Sciatic nerve (tissue), 2 donors: ENCODE results near the gene HMBS. TPM values are rescaled to one million over a fixed set of nuclear protein-coding genes. Genes with fewer than 3 reads are reported as not detected.
A peak's percentile ranks its signal among the peaks of the same experiment; 100 is the strongest.
"Not testable (repeated sequence)": the region's sequence is repeated elsewhere in the genome, so short reads cannot be mapped to it uniquely, and the experiment has no call there.

Experiments
- ATAC-seq: fragments of 200-7000 bp; cut with Tn5 transposase; one replicate; pipeline ENCODE4 v1.9.1; 2020; ENCODE audit warnings: mild to moderate bottlenecking, moderate library complexity
- DNase-seq: peaks from one replicate; pipeline ENCODE4 v3.0.0-alpha.2; 2020; ENCODE audit warnings: low spot score
- intact Hi-C: fragments of 100-400 bp; cut with DNase I; formaldehyde crosslinking; loops from one replicate; pipeline ENCODE4 v1.14.2; 2022
- total RNA-seq: library from RNA; stranded (reverse); fragmentation: NEBNext Ultra II Directional; extraction: Animal tissue kit (Norgen Biotek cat#: 25700); gene quantifications from one replicate; pipeline ENCODE4 v1.2.1, GENCODE V29; 2021
- donor health status: DM: no; HTN: no; CAD: no.
- donor health status: DM: no; HTN: no; CAD: no.

HMBS gene
- 10.7 TPM for total RNA-seq

GRCh38 chr11:119084663-119085436, at the start of gene HMBS:
HMBS (plus strand) TSS chr11:119084881; CDS start chr11:119085034, 153 bp downstream.
- peak; percentile 95 for DNase-seq
- peak; percentile 98 for ATAC-seq
- intact Hi-C loops, result no loop called here

- DNase-seq, result no peak
- intact Hi-C loops, result no loop called here
- ATAC-seq, result no peak
Measured at GRCh38 chr11:119038884-119039283, 45.8 kb upstream of the HMBS start.

- ATAC-seq, DNase-seq, intact Hi-C loops: not testable (repeated sequence)
Measured at GRCh38 chr11:119039471-119039870, 45.2 kb upstream of the HMBS start.

- DNase-seq (no peak), ATAC-seq (no peak)
- intact Hi-C loops, result no loop called here
Measured at GRCh38 chr11:119041821-119042514, 42.7 kb upstream of the HMBS start.

- DNase-seq (no peak), ATAC-seq (no peak)
- intact Hi-C loops, result no loop called here
Measured at GRCh38 chr11:119042927-119043326, 41.8 kb upstream of the HMBS start.

- intact Hi-C loops, result no loop called here
- DNase-seq, result no peak
- no peak for ATAC-seq
Measured at GRCh38 chr11:119044708-119045107, 40.0 kb upstream of the HMBS start.

GRCh38 chr11:119046489-119046888, 38.2 kb upstream of the HMBS start:
- ATAC-seq, result no peak
- intact Hi-C loops, result no loop called here
- DNase-seq, result no peak

GRCh38 chr11:119047205-119047604, 37.5 kb upstream of the HMBS start:
- intact Hi-C loops, result no loop called here
- ATAC-seq (no peak), DNase-seq (no peak)

- intact Hi-C loops, result no loop called here
- ATAC-seq (no peak), DNase-seq (no peak)
Measured at GRCh38 chr11:119048644-119049043, 36.0 kb upstream of the HMBS start.

GRCh38 chr11:119049081-119049480, 35.6 kb upstream of the HMBS start:
- no peak for DNase-seq
- intact Hi-C loops, result no loop called here
- ATAC-seq, result no peak

- ATAC-seq, result no peak
- intact Hi-C loops, result no loop called here
Measured at GRCh38 chr11:119051440-119052162, 33.1 kb upstream of the HMBS start.

GRCh38 chr11:119052163-119052814, 32.4 kb upstream of the HMBS start:
- DNase-seq (no peak), ATAC-seq (no peak)
- intact Hi-C loops, result no loop called here

More at GRCh38 chr11:119051440-119052162, 33.1 kb upstream of the HMBS start:
- no peak for DNase-seq

- DNase-seq, result no peak
- intact Hi-C loops, result no loop called here
- ATAC-seq, result no peak
Measured at GRCh38 chr11:119054418-119054817, 30.3 kb upstream of the HMBS start.

- intact Hi-C loops, result no loop called here
- DNase-seq, result no peak
- no peak for ATAC-seq
Measured at GRCh38 chr11:119055901-119056300, 28.8 kb upstream of the HMBS start.

GRCh38 chr11:119056421-119056999, 28.2 kb upstream of the HMBS start:
- intact Hi-C loops, result no loop called here
- ATAC-seq, result peak; percentile 1
- DNase-seq, result peak; percentile 69

- peak; percentile 99 for ATAC-seq
- DNase-seq, result peak; percentile 99
- intact Hi-C loops, result no loop called here
Measured at GRCh38 chr11:119057000-119057769, 27.5 kb upstream of the HMBS start, which contains the start of gene HYOU1. HYOU1 (minus strand) TSS chr11:119057205; CDS start chr11:119056160, 1,045 bp downstream.

GRCh38 chr11:119059128-119059527, 25.6 kb upstream of the HMBS start:
- intact Hi-C loops, DNase-seq, ATAC-seq: not testable (repeated sequence)

- intact Hi-C loops, result no loop called here
- no peak for DNase-seq
- no peak for ATAC-seq
Measured at GRCh38 chr11:119061256-119061655, 23.4 kb upstream of the HMBS start.
